HTR-8/SVneo (cell line): ENCODE measurements around the gene CHST8.
"Not testable (repeated sequence)": the region's sequence is repeated elsewhere in the genome, so short reads cannot be mapped to it uniquely, and the experiment has no call there.

Experiments
- DNase-seq: peaks from one replicate; pipeline ENCODE4 v3.0.0; 2011; ENCODE audit warnings: low spot score, mixed read lengths; ENCODE audit not compliant: insufficient read length
- FAIRE-seq: peaks from 2 replicates; lab custom pipeline; 2011; peaks lifted over from hg19 to GRCh38; lab: Jason Lieb, UNC

CHST8 gene

GRCh38 chr19:33616857-33617256 lies 4.9 kb upstream of the CHST8 start:
- DNase-seq (no peak), FAIRE-seq (no peak)

- not testable (repeated sequence) for DNase-seq, FAIRE-seq
Observed at GRCh38 chr19:33618363-33618762, 3.4 kb upstream of the CHST8 start.

GRCh38 chr19:33618884-33619283 lies 2.9 kb upstream of the CHST8 start:
- DNase-seq (no peak), FAIRE-seq (no peak)

- no peak for FAIRE-seq
- DNase-seq = no peak
Observed at GRCh38 chr19:33620611-33621010, 1.1 kb upstream of the CHST8 start.

- DNase-seq = no peak
Observed at GRCh38 chr19:33621065-33621785, 528 bp upstream of the CHST8 start.

GRCh38 chr19:33622505-33622808 lies 704 bp downstream of the CHST8 start:
- no peak for DNase-seq
- no peak for FAIRE-seq

More at GRCh38 chr19:33621065-33621785, 528 bp upstream of the CHST8 start:
- FAIRE-seq = no peak

- FAIRE-seq (no peak), DNase-seq (no peak)
Observed at GRCh38 chr19:33622809-33623511, 1.2 kb downstream of the CHST8 start.

- FAIRE-seq (no peak), DNase-seq (no peak)
Observed at GRCh38 chr19:33624586-33624985, 2.8 kb downstream of the CHST8 start.

- FAIRE-seq (no peak), DNase-seq (no peak)
Observed at GRCh38 chr19:33627526-33627925, 5.8 kb downstream of the CHST8 start.

- DNase-seq (no peak), FAIRE-seq (no peak)
Observed at GRCh38 chr19:33627962-33628839, 6.4 kb downstream of the CHST8 start.

GRCh38 chr19:33628921-33629825 lies 7.4 kb downstream of the CHST8 start:
- no peak for FAIRE-seq
- no peak for DNase-seq

- FAIRE-seq = no peak
- DNase-seq = no peak
Observed at GRCh38 chr19:33629826-33630375, 8.1 kb downstream of the CHST8 start.

- no peak for FAIRE-seq
- DNase-seq = no peak
Observed at GRCh38 chr19:33630880-33631608, 9.3 kb downstream of the CHST8 start.

GRCh38 chr19:33631609-33631973 lies 9.8 kb downstream of the CHST8 start:
- DNase-seq (no peak), FAIRE-seq (no peak)

- DNase-seq = no peak
- no peak for FAIRE-seq
Observed at GRCh38 chr19:33634361-33635091, 12.8 kb downstream of the CHST8 start.

GRCh38 chr19:33638167-33639034 lies 16.6 kb downstream of the CHST8 start:
- FAIRE-seq (no peak), DNase-seq (no peak)

- DNase-seq (no peak), FAIRE-seq (no peak)
Observed at GRCh38 chr19:33639035-33639681, 17.4 kb downstream of the CHST8 start.
